HFFc6 (cell line): ENCODE data around the gene SF3A1. TPM values are rescaled to one million over a fixed set of nuclear protein-coding genes. Genes with fewer than 3 reads are reported as not detected.

Experiments
- DNase-seq: peaks from one replicate; pipeline ENCODE4 v3.0.0-alpha.2; 2018
- H3K27ac Mint-ChIP-seq: 2 replicates; pipeline ENCODE4 v1.8.0; 2020; ENCODE audit warnings: mild to moderate bottlenecking, mixed read lengths
- H3K27me3 Mint-ChIP-seq: 2 replicates; pipeline ENCODE4 v1.8.0; 2021; ENCODE audit warnings: mild to moderate bottlenecking, moderate library complexity, mixed read lengths; ENCODE audit not compliant: insufficient read depth
- H3K36me3 Mint-ChIP-seq: 2 replicates; pipeline ENCODE4 v1.8.0; 2021; ENCODE audit warnings: low read depth, mixed read lengths
- H3K4me1 Mint-ChIP-seq: 2 replicates; pipeline ENCODE4 v1.8.0; 2020; ENCODE audit warnings: low read depth, mixed read lengths
- H3K4me3 Mint-ChIP-seq: 2 replicates; pipeline ENCODE4 v1.8.0; 2020; ENCODE audit warnings: mild to moderate bottlenecking, moderate library complexity, mixed read lengths
- H3K9me3 Mint-ChIP-seq: 2 replicates; pipeline ENCODE4 v1.8.0; 2020; ENCODE audit warnings: mild to moderate bottlenecking, mixed read lengths
- total RNA-seq, 6 experiments: library from RNA; stranded (reverse); fragmentation: NEBNext Ultra II Directional; extraction: Animal tissue kit (Norgen Biotek cat#: 25700); gene quantifications; 2 replicates in 1 of 6; 3 replicates in 5 of 6; pipeline ENCODE4 v1.2.3, GENCODE V29; 2021
- TF ChIP-seq, protein P1 (sequence below): fragments of 200-600 bp; sonication (generic); IDR thresholded peaks from 2 replicates; pipeline ENCODE4 v1.5.0; 2021; ENCODE audit warnings: antibody characterized with exemption, mild to moderate bottlenecking

The SF3A1 gene
- total RNA-seq, 6 experiments from 2014 or later: 166 to 197 (median 181) TPM

DNA sequence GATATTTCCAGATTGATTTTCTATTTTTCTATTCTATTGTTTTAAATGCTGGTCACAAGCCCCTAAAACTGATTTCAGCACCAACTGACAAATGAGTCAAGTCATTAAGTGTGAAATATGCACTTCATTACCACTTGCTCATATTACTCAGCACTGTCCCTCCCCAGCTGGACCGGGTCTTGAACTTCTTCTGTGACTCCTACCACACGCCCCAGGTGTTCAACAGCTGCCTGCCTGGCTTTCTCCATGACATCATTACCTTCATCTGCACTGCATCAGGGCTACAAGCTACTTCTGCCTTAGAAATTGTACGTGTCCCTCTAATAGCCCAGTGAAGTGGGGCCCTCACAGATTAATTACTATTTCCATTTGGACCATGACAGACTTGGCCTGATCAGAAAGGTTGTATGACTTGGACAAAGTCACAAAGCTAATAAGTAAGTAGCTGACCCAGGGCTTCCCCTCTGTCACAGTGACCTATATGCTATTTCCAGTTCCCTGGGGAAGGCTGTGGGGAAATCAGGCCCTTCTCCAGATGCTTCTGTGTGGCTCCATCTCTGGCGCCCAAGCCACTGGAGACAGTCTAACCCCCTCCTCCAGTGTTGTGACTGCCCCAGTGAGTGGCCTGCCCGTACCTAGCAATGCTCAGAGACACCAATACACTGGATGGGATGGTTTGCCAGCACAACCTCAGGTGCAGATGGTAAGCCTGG, 48.0 kb downstream of the SF3A1 start:
- no peak for DNase-seq
- Mint-ChIP-seq H3K4me3 (no peak overlapping the region), H3K9me3 (no peaks in the 10 kb centered on the region), H3K4me1 (peaks cover 82% of the 10 kb centered on the region), H3K27ac (no peak overlapping the region), H3K27me3 (peaks cover 3% of the 10 kb centered on the region; the same call in 1 of the 2 replicates), H3K36me3 (peaks cover 5% of the 10 kb centered on the region; the same call in 1 of the 2 replicates)
- TF ChIP-seq, protein P1, sequence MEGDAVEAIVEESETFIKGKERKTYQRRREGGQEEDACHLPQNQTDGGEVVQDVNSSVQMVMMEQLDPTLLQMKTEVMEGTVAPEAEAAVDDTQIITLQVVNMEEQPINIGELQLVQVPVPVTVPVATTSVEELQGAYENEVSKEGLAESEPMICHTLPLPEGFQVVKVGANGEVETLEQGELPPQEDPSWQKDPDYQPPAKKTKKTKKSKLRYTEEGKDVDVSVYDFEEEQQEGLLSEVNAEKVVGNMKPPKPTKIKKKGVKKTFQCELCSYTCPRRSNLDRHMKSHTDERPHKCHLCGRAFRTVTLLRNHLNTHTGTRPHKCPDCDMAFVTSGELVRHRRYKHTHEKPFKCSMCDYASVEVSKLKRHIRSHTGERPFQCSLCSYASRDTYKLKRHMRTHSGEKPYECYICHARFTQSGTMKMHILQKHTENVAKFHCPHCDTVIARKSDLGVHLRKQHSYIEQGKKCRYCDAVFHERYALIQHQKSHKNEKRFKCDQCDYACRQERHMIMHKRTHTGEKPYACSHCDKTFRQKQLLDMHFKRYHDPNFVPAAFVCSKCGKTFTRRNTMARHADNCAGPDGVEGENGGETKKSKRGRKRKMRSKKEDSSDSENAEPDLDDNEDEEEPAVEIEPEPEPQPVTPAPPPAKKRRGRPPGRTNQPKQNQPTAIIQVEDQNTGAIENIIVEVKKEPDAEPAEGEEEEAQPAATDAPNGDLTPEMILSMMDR: no peak

DNA sequence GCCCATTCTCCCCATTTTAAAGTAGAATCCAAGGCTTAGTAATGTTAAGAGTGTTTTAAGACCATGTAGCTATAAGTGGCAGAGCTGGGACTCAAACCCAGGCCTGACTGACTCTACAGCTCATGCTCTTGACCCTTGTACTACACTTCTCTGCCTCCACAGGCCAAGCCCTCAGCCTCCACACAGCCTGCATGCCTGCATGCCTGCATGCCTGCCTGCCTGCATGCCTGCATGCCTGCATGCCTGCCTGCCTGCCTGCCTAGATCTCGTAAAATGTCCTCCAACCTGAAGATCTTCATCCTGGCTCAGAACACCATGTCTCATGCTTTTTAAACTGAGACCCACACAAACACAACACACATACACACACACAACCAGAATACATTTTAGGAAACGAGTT, 48.6 kb downstream of the SF3A1 start:
- Mint-ChIP-seq H3K4me1 (peaks cover 78% of the 10 kb centered on the region), H3K36me3 (peaks cover 5% of the 10 kb centered on the region; the same call in 1 of the 2 replicates), H3K9me3 (no peaks in the 10 kb centered on the region), H3K27ac (no peak overlapping the region), H3K27me3 (peaks cover 2% of the 10 kb centered on the region; the same call in 1 of the 2 replicates), H3K4me3 (no peak overlapping the region)
- DNase-seq: no peak
- TF ChIP-seq, protein P1: no peak

DNA sequence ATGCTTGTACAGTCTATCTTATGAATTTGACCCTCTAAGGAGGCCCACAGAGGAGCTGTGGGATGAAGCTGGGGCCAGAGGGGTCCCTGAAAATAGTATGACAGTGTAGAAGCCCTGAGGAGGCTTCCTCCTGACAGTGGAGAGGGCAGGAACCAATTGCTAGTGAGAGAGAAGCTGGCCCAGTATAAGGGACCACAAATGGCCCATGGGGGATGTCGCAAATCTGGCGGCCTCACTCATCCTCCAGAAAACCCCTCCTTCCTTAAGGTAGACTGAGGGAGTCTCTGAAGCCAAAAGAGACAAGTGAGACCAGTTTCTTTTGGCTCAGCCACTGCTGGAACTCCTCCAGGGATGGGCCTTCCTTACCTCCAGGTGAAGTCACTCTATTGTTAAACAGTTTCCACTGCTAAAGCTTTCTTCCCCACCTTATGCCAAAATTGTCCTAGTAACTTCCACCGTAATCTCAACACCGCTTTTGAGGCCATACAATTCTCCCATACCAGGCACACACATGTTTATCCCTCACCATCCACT, 49.6 kb downstream of the SF3A1 start:
- peaks cover 77% of the 10 kb centered on the region for H3K4me1 Mint-ChIP-seq
- no peak overlapping the region; the same call in 1 of the 2 replicates for H3K27ac Mint-ChIP-seq

DNA sequence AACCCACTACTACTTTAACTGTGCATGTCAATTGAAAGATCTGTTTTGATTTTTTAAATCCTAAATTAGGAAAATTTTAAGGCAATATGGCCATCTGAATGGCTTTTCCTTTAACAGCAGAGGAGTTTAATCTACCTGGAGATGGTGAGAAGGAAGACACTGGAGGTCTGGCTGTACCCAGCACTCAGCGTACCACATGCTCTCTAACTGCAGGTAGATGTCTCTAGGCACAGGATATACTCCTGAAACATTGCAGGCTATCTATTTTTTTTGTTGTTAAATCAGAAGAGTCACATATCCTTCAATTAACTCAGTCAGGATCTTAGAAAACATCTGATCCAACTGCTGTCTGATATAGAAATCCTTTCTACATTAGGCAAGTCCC, 50.1 kb downstream of the SF3A1 start:
- no peaks in the 10 kb centered on the region for H3K36me3 Mint-ChIP-seq
- H3K4me3 Mint-ChIP-seq: no peak overlapping the region
- no peaks in the 10 kb centered on the region for H3K9me3 Mint-ChIP-seq
- no peak for DNase-seq
- TF ChIP-seq, protein P1: no peak
- H3K27me3 Mint-ChIP-seq: peaks cover 1% of the 10 kb centered on the region; the same call in 1 of the 2 replicates
- H3K4me1 Mint-ChIP-seq: peaks cover 77% of the 10 kb centered on the region
- H3K27ac Mint-ChIP-seq: no peak overlapping the region

More for the DNA sequence above, 49.6 kb downstream of the SF3A1 start:
- Mint-ChIP-seq H3K9me3 (no peaks in the 10 kb centered on the region), H3K27me3 (peaks cover 1% of the 10 kb centered on the region; the same call in 1 of the 2 replicates), H3K4me3 (no peak overlapping the region), H3K36me3 (no peaks in the 10 kb centered on the region)
- no peak for DNase-seq
- TF ChIP-seq, protein P1: no peak

DNA sequence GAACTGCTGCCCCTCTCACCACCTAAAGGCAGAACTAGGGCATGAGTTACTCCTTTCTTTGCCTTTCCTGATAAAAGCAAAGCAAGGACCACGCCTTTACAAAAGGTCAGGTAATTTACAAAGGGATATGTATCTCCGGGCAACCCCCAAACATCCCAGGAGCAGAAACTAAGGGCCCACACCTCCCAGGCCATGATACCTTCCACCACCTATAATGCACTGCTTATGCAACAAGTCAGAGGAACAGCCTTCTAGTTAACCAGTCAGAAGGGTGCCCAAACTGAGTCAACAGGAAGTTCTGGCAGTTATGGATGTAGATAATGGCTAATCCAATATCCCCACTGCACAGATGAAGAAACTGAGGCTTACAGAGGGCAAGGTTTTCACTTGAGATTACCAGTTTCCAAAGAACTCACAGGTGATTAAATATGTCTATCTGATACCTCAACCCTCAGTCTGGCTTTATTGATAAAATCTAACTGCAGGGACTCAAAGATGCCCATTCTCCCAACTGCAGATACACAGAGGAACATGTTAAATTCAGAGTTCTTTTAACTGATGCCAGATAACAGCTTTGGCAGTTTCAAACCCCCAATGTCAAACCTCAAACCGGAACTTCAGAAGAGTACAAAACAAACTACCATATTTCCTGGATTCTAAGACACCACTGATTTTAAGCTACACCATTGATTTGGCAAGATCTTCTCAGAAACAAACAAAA, 50.6 kb downstream of the SF3A1 start:
- no peak for DNase-seq
- no peaks in the 10 kb centered on the region for H3K36me3 Mint-ChIP-seq
- TF ChIP-seq, protein P1: no peak
- H3K27me3 Mint-ChIP-seq: peaks cover 1% of the 10 kb centered on the region; the same call in 1 of the 2 replicates
- no peaks in the 10 kb centered on the region for H3K9me3 Mint-ChIP-seq
- H3K4me3 Mint-ChIP-seq: no peak overlapping the region
- peaks cover 76% of the 10 kb centered on the region for H3K4me1 Mint-ChIP-seq
- peak overlapping the region; percentile 7; the same call in 1 of the 2 replicates for H3K27ac Mint-ChIP-seq
